Right cardiac atrium (tissue), 5 donors: ENCODE measurements around the gene CAPS. TPM values are rescaled to one million over a fixed set of nuclear protein-coding genes. Genes with fewer than 3 reads are reported as not detected.
A peak's percentile ranks its signal among the peaks of the same experiment; 100 is the strongest.

Experiments used
- ATAC-seq, 2 donors: fragments of 200-7000 bp; cut with Tn5 transposase; one replicate each; pipeline versions ENCODE4 v1.8.0 to v1.9.1; 2020; ENCODE audit warnings: moderate library complexity in 2 of 2, mild to moderate bottlenecking in 1 of 2
- DNase-seq, 3 donors: peaks; one replicate each; pipeline ENCODE4 v3.0.0-alpha.2; 2020
- H3K27ac ChIP-seq: one replicate; pipeline ENCODE4 v1.5.1; 2013; ENCODE audit warnings: mild to moderate bottlenecking, low read length, control low read depth, moderate library complexity
- H3K27me3 ChIP-seq: one replicate; pipeline ENCODE4 v1.6.1; 2013; ENCODE audit not compliant: control insufficient read depth, insufficient read depth
- H3K4me1 ChIP-seq: one replicate; pipeline ENCODE4 v1.6.1; 2013; ENCODE audit warnings: low read length; ENCODE audit not compliant: control insufficient read depth, insufficient read depth
- H3K4me3 ChIP-seq: one replicate; pipeline ENCODE4 v1.5.1; 2013; ENCODE audit warnings: low read length, control low read depth
- H3K9me3 ChIP-seq: one replicate; pipeline ENCODE4 v1.6.1; 2013; ENCODE audit warnings: low read length; ENCODE audit not compliant: control insufficient read depth
- WGBS: extraction: QIAGEN DNeasy Blood & Tissue Kit; methylation state at CpG from one replicate; pipeline ENCODE4 v1.1.7; 2013; 5-methylcytosine and 5-hydroxymethylcytosine counted together
- intact Hi-C, 4 donors: fragments of 100-400 bp; cut with DNase I; formaldehyde crosslinking; loops; one replicate each; pipeline versions ENCODE4 v1.11.0 to v1.14.0; 2022 to 2023
- polyA plus RNA-seq: library from polyadenylated mRNA; stranded (reverse); fragments of 200-250 nt; gene quantifications from one replicate; pipeline ENCODE4 v1.2.3, GENCODE V29; 2013
- total RNA-seq, 4 donors: library from RNA; stranded (reverse); fragmentation: NEBNext Ultra II Directional; extraction: Animal tissue kit (Norgen Biotek cat#: 25700); gene quantifications; one replicate each; pipeline ENCODE4 v1.2.1, GENCODE V29; 2021
- donor health status: healthy with polysubstance abuse.
- donor health status: DM: no; HTN: yes; CAD: no.
- donor health status: DM: no; HTN: no; CAD: no.
- donor health status: DM: no; HTN: yes; CAD: no; lungs with severe emphysema.
- donor health status: DM: yes; HTN: yes; CAD: no.

The CAPS gene
- total and polyA plus RNA-seq, 5 donors, result 7.1 to 14.2 (median 9.7) TPM

DNA sequence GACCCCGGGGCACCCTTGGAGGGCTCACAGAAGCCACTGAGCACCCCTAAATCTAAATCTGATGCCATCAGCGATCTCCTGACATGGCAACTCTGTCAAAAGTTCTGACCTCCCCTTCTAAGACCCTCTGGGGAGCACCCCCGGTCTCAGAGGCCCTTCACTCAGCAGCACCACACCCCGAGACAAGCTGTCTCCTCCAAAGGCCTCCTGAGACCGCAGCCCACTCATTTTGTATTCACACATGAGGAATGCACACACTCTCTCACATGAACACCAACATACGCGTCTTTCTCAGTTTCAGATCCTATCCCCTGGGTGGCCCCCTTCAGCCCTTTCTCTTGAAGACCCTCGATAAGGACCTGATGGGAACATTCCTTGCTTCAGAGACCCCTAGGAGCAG is 13.1 kb upstream of the CAPS start:
- H3K4me3 ChIP-seq, result no peak overlapping the region
- intact Hi-C loops, result loop anchor here in 1 of 4 donors (10.0 kb wide), 1 partner anchor 54 kb away; no protein-coding TSS in a partner anchor
- 88% methylated on average over 8 of the region's 8 CpGs for WGBS
- no peaks in the 10 kb centered on the region for H3K4me1 ChIP-seq
- no peak for ATAC-seq
- no peaks in the 10 kb centered on the region for H3K9me3 ChIP-seq
- H3K27me3 ChIP-seq, result no peaks in the 10 kb centered on the region
- H3K27ac ChIP-seq, result no peak overlapping the region
- no peak for DNase-seq

DNA sequence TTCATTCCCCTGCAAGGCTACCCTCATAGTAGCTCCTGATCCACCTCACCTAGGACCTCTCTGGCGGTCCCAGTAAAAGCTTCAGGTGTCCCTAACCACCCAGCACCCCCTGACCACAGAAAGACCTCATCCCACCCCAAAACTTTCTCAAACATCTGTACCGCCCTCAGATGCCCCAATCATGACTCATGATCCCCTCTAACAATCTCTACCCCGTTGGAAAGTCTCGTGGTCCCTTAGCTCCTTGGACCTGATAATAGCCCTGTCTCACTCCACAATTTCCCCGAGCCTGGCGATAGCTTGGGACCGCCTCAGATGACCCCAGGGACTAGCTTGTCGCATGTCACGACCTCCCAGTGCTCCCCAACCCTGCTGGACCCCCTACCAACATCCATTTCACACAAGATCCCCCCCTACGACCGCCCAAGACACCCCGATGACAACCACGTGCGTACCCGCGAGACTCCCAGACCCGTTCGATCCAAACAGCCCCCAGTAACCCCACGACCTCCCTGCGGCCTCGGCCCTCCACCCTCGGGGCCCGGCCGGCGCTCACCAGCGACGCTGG is 10.9 kb upstream of the CAPS start:
- WGBS, result under 1% methylated on average over 27 of the region's 27 CpGs
- H3K4me3 ChIP-seq, result peak overlapping the region; percentile 76

DNA sequence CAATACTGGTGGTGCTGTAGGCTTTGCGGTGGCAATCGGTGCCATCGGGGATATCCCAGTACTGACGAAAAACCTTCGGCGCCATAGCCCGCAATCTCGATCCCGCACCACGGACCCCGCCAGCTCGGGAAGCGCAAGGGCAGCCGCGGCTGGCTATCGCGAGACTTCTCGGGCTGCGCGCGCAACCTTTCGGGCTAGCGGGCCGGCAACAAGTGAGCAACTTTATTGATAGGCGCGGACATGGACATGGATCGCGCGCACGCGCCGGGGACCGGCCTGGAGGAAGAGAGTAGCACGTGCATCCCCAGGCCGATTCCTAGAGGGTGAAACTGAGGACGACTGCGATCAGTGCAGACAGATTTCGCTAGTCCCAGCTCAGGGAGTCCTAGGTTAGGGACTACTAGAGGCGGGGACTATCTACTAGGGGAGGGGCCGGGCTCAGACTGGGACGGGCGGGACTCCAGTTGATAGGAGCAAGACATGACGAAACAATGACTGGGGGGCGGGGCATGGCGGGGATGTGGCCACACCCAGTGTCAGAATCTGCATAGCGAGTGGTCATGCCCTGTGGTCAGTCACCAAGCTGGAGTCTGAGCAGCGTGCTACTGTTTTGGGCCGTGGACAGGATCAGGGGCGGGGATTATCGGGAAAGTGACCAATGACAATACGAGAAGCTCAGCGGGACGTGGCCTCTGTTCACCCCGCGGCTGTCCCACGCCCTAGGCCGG is 10.3 kb upstream of the CAPS start, which contains the start of gene NDUFA11:
Gene NDUFA11 (minus strand): TSS at position 167 of the 728 bp plus-strand sequence. CDS start 82 bp downstream, at position 85.
- Histone ChIP-seq H3K9me3 (no peaks in the 10 kb centered on the region), H3K27ac (peak within 1 kb of the TSS; percentile 78), H3K4me1 (no peaks in the 10 kb centered on the region), H3K27me3 (no peaks in the 10 kb centered on the region), H3K4me3 (peak within 1 kb of the TSS; percentile 76)
- intact Hi-C loops, result loop anchor here in 1 of 4 donors (10.0 kb wide), 1 partner anchor 51 kb away; no protein-coding TSS in a partner anchor
- DNase-seq (peak; percentile 98 to 99 (median 99)), ATAC-seq (peak; percentile 89 to 90)
- WGBS, result under 1% methylated on average over 57 of the region's 57 CpGs

More for the DNA sequence above, 10.9 kb upstream of the CAPS start:
- DNase-seq (no peak), ATAC-seq (no peak)
- no peaks in the 10 kb centered on the region for H3K4me1 ChIP-seq
- no peaks in the 10 kb centered on the region for H3K27me3 ChIP-seq
- peak overlapping the region; percentile 78 for H3K27ac ChIP-seq
- H3K9me3 ChIP-seq, result no peaks in the 10 kb centered on the region
- intact Hi-C loops, result loop anchor here in 1 of 4 donors (10.0 kb wide), 1 partner anchor 52 kb away; no protein-coding TSS in a partner anchor

DNA sequence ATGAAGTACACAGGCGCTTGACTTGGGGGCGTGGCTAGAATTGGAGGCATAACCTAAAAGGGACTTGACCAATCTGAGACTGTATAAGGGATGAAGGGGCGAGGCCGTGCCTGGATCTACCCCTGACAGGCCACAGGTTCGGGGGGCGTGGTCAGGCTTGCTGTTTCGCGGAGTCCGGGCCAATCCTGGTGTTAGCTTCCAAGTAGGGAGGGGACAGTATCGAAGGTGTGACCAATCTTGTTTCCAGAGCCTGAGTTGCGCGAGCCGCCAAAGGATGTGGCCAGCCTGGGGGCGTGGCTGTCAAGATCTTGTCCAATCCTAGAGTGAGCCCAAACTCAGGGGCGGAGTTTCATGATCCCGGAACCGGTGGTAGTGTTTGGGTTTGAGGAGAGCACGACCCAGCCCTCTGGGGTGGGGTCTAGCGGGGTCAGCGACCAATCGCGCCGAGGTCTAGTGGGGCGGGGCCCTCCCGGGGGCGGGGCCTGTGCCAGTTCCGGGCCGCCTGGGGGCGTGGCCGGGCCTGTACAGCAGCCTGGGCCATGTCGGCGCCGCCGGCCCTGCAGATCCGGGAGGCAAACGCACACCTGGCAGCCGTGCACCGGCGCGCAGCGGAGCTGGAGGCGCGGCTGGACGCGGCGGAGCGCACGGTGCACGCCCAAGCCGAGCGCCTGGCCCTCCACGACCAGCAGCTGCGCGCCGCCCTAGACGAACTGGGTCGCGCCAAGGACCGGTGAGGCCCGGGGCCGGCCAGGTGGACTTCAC is 9.5 kb upstream of the CAPS start, which contains the start of gene VMAC:
Gene VMAC (plus strand): TSS at position 521 of the 762 bp plus-strand sequence. CDS start 19 bp downstream, at position 540.
- H3K27ac ChIP-seq, result peak within 1 kb of the TSS; percentile 78
- under 1% methylated on average over 61 of the region's 61 CpGs for WGBS
- no peaks in the 10 kb centered on the region for H3K27me3 ChIP-seq
- ATAC-seq, result peak; percentile 92
- no peaks in the 10 kb centered on the region for H3K9me3 ChIP-seq
- peak within 1 kb of the TSS; percentile 89 for H3K4me3 ChIP-seq
- peak; percentile 100 for DNase-seq
- intact Hi-C loops, result loop anchor here in 1 of 4 donors (10.0 kb wide), 1 partner anchor 50 kb away; no protein-coding TSS in a partner anchor
- no peaks in the 10 kb centered on the region for H3K4me1 ChIP-seq

DNA sequence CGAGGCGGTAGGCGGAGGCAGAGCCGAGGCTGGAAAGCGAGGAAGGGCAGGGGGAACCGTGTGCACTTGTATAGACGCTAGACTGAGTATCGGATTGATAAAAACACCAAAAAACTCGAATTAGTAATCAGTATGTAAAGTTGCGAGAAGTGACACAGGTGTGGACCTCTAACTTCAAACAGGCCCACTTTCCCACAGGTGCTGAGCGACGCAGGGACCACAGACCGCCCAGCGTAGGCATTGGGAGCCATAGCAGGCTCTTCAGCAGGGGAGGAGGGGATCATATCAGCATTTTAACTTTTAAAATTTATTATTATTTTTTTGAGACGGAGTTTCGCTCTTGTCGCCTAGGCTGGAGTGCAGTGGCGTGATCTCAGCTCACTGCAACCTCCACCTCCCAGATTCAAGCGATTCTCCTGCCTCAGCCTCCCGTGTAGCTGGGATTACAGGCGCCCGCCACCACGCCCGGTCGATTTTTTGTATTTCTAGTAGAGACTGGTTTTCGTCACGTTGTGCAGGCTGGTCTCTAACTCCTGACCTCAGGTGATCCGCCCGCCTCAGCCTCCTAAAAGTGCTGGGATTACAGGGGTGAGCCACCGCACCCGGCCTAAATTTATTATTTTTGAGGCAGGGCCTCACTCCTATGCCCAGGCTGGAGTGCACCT is 8.8 kb upstream of the CAPS start:
- no peak for ATAC-seq
- WGBS, result 54% methylated on average over 31 of the region's 31 CpGs
- Histone ChIP-seq H3K4me3 (peak overlapping the region; percentile 89), H3K9me3 (no peaks in the 10 kb centered on the region), H3K27me3 (no peaks in the 10 kb centered on the region), H3K27ac (peak overlapping the region; percentile 73), H3K4me1 (no peaks in the 10 kb centered on the region)
- intact Hi-C loops, result loop anchor here in 1 of 4 donors (10.0 kb wide), 1 partner anchor 50 kb away; no protein-coding TSS in a partner anchor
- peak in 2 of 3 donors; percentile 52 to 54 for DNase-seq

DNA sequence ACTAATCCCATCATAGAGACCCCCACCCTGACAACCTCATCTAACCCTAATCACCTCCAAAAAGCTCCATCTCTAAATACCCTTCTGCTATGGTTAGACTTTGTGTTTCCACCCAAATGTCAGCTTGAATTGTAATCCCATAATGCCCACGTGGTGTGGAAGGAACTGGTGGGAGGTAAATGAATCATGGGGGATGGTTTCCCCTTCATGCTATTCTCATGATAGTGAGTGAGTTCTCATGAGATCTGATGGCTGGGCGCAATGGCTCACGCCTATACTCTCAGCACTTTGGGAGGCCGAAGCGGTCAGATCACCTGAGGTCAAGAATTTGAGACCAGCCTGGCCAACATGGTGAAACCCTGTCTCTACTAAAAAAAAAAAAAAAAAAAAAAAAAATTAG is 6.8 kb upstream of the CAPS start:
- 78% methylated on average over 5 of the region's 5 CpGs for WGBS
- H3K9me3 ChIP-seq, result no peaks in the 10 kb centered on the region
- H3K27me3 ChIP-seq, result no peaks in the 10 kb centered on the region
- H3K4me3 ChIP-seq, result no peak overlapping the region
- no peaks in the 10 kb centered on the region for H3K4me1 ChIP-seq
- H3K27ac ChIP-seq, result no peak overlapping the region
- intact Hi-C loops, result loop anchor here in 1 of 4 donors (10.0 kb wide), 1 partner anchor 48 kb away; no protein-coding TSS in a partner anchor
- ATAC-seq (no peak), DNase-seq (no peak)

DNA sequence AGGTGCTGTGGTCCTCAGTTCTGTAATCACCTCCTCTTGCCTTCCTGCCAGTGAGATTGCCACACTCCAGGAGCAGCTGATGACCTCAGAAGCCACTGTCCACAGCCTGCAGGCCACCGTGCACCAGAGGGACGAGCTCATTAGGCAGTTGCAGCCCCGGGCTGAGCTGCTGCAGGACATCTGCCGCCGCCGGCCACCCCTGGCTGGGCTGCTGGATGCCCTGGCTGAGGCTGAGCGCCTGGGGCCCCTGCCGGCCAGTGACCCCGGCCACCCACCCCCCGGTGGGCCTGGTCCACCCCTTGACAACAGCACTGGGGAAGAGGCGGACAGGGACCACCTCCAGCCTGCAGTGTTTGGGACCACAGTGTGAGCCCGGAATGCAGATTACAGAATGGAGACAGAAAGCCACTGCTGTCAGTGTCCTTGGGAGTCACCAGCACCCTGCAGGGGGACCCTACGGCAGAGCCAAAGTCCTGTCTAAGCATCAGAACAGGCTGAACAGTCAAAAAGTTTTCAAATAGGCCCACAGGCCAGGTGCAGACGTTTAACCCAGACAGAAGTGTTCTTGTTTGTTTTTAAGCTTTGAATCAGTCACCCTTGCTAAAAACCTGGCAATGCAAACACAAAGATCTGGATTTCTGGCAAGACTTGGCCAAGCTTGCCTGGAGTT is 5.1 kb upstream of the CAPS start:
- WGBS, result 78% methylated on average over 14 of the region's 14 CpGs

DNA sequence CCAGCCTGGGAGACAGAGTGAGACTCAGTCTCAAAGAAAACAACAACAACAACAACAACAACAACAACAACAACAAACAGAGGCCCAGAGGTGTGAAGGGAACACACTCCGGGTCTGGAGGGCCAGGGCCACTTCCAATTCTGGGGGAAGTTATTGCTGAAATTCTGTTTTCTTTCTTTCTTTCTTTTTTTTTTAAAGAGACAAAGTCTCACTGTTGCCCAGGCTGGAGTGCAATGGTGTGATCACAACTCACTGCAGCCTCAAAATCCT is 3.5 kb upstream of the CAPS start:
- H3K9me3 ChIP-seq, result no peaks in the 10 kb centered on the region
- intact Hi-C loops, result loop anchor here in 1 of 4 donors (5.0 kb wide), 1 partner anchor 42 kb away; no protein-coding TSS in a partner anchor
- ATAC-seq (no peak), DNase-seq (no peak)
- no peak overlapping the region for H3K4me3 ChIP-seq
- 82% methylated on average over 1 of the region's 1 CpG for WGBS
- H3K27me3 ChIP-seq, result no peaks in the 10 kb centered on the region
- H3K4me1 ChIP-seq, result no peaks in the 10 kb centered on the region
- H3K27ac ChIP-seq, result no peak overlapping the region

More for the DNA sequence above, 5.1 kb upstream of the CAPS start:
- H3K27me3 ChIP-seq, result no peaks in the 10 kb centered on the region
- ATAC-seq (no peak), DNase-seq (peak in 1 of 3 donors; percentile 55)
- intact Hi-C loops, result loop anchor here in 1 of 4 donors (10.0 kb wide), 1 partner anchor 46 kb away; no protein-coding TSS in a partner anchor
- no peaks in the 10 kb centered on the region for H3K4me1 ChIP-seq
- no peaks in the 10 kb centered on the region for H3K9me3 ChIP-seq
- H3K4me3 ChIP-seq, result no peak overlapping the region
- no peak overlapping the region for H3K27ac ChIP-seq

DNA sequence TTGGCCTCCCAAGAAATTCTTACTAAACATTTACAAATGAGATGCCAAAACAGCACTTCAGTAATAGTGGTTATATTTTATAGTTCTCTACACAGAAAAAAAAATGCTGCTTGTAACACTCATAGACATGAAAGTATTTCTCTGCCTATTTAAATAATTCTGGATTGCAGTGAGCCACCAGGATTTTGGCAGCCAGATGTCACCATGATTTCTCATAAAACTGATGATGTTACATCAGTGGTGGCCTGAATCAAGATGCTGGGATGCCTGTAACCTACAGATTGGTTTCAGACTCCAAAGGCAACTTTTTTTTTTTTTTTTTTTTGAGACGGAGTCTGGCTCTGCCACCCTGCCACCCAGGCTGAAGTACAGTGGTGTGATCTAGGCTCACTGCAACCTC is 2.7 kb upstream of the CAPS start:
- no peak overlapping the region for H3K4me3 ChIP-seq
- H3K9me3 ChIP-seq, result no peaks in the 10 kb centered on the region
- ATAC-seq, result no peak
- intact Hi-C loops, result loop anchor here in 1 of 4 donors (5.0 kb wide), 1 partner anchor 41 kb away; no protein-coding TSS in a partner anchor
- 79% methylated on average over 1 of the region's 1 CpG for WGBS
- H3K27ac ChIP-seq, result no peak overlapping the region
- peaks cover 3% of the 10 kb centered on the region for H3K4me1 ChIP-seq
- no peak for DNase-seq
- H3K27me3 ChIP-seq, result no peaks in the 10 kb centered on the region

DNA sequence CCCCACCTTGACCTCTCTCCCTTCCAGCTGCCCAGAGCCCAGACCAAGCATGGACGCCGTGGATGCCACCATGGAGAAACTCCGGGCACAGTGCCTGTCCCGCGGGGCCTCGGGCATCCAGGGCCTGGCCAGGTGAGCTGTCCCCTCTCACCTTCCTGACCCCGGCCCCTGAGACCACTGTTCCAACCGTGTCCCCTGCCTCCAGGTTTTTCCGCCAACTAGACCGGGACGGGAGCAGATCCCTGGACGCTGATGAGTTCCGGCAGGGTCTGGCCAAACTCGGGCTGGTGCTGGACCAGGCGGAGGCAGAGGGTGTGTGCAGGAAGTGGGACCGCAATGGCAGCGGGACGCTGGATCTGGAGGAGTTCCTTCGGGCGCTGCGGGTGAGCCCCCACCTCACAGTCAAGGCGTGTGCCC is 312 bp downstream of the CAPS start:
- intact Hi-C loops, result loop anchor here in 1 of 4 donors (5.0 kb wide), 1 partner anchor 38 kb away; no protein-coding TSS in a partner anchor
- Histone ChIP-seq H3K9me3 (no peaks in the 10 kb centered on the region), H3K4me1 (peaks cover 5% of the 10 kb centered on the region), H3K4me3 (no peak overlapping the region), H3K27me3 (no peaks in the 10 kb centered on the region), H3K27ac (peak overlapping the region; percentile 11)
- DNase-seq (peak in 2 of 3 donors; percentile 60 to 65), ATAC-seq (peak; percentile 6 to 8)
- WGBS, result 77% methylated on average over 22 of the region's 22 CpGs
